HCT116 (cell line): Measurements from ENCODE around the gene MTFR1L. TPM values are rescaled to one million over a fixed set of nuclear protein-coding genes. Genes with fewer than 3 reads are reported as not detected.

ENCODE experiments used
- ATAC-seq: fragments of 200-7000 bp; cut with Tn5 transposase; 2 replicates; pipeline ENCODE4 v1.9.1; 2020; ENCODE audit warnings: mild to moderate bottlenecking, moderate library complexity
- BruUV-seq: library from RNA; stranded (reverse); fragments of 400-500 nt; replicated peaks from 2 replicates; lab custom pipeline; 2021; lab: Mats Ljungman, UMichigan
- CTCF ChIA-PET: fragments of 300-600 bp; sonication (Branson Sonifier 250); formaldehyde crosslinking; loops from one replicate; lab custom pipeline; 2021; ENCODE audit warnings: antibody characterized with exemption; lab: Charles Lee
- POLR2A ChIA-PET: fragments of 300-600, 350-600 bp; sonication (Branson Sonifier 250); formaldehyde crosslinking; loops from one replicate; lab custom pipeline; 2021; ENCODE audit warnings: antibody characterized with exemption; lab: Charles Lee
- RAD21 ChIA-PET, 2 experiments: fragments of 300-600 bp; sonication (Branson Sonifier 250); formaldehyde crosslinking; loops; one replicate each; lab custom pipeline; 2023; ENCODE audit warnings: low total read pairs in 2 of 2; ENCODE audit not compliant: uncharacterized antibody in 2 of 2, unreplicated experiment in 2 of 2, low non-redundant PET in 1 of 2; lab: Charles Lee
- DNase-seq: peaks from one replicate; pipeline ENCODE4 v3.0.0-alpha.2; 2010; ENCODE audit warnings: low read depth, low spot score
- H2AFZ ChIP-seq: fragments of 200-600 bp; shearing (Covaris generic), sonication (generic); 2 replicates; pipeline ENCODE4 v1.6.1; 2017; ENCODE audit warnings: low read depth, mixed run types, mixed read lengths, antibody characterized with exemption, low read length; ENCODE audit not compliant: poor library complexity, severe bottlenecking
- H3K27ac ChIP-seq: 2 replicates; pipeline ENCODE4 v1.5.1; 2012; ENCODE audit warnings: low read depth, low read length
- H3K27me3 ChIP-seq: fragments of 200-600 bp; sonication (generic); 2 replicates; pipeline ENCODE4 v1.6.1; 2016; ENCODE audit warnings: mixed run types, low read length, mixed read lengths; ENCODE audit not compliant: insufficient read depth
- H3K36me3 ChIP-seq, 2 experiments: fragments of 200-500 bp in 1 of 2; fragments of 200-600 bp in 1 of 2; sonication (Bioruptor generic) in 1 of 2; sonication (generic) in 1 of 2; 2 replicates each; pipeline versions ENCODE4 v1.5.1 to v1.6.1; 2014 to 2016; ENCODE audit warnings: low read length in 2 of 2, inconsistent platforms in 1 of 2, mixed read lengths in 1 of 2, mixed run types in 1 of 2; ENCODE audit not compliant: insufficient read depth in 2 of 2, control insufficient read depth in 1 of 2
- H3K4me1 ChIP-seq, 2 experiments: fragments of 200-600 bp in 1 of 2; sonication (generic) in 1 of 2; 2 replicates each; pipeline versions ENCODE4 v1.5.1 to v1.6.1; 2012 to 2017; ENCODE audit warnings: low read length in 2 of 2, inconsistent platforms in 1 of 2, mild to moderate bottlenecking in 1 of 2, mixed read lengths in 1 of 2, mixed run types in 1 of 2, moderate library complexity in 1 of 2; ENCODE audit not compliant: insufficient read depth in 2 of 2, control insufficient read depth in 1 of 2
- H3K4me2 ChIP-seq: fragments of 200-600 bp; sonication (generic); 2 replicates; pipeline ENCODE4 v1.6.1; 2017; ENCODE audit warnings: mixed run types, low read length, mixed read lengths
- H3K4me3 ChIP-seq, 2 experiments: fragments of 200-600 bp in 1 of 2; sonication (generic) in 1 of 2; replicated peaks in 1 of 2; 2 replicates each; pipeline ENCODE4 v1.5.1; 2011 to 2016; ENCODE audit warnings: low read length in 2 of 2, control low read depth in 1 of 2, low read depth in 1 of 2, mild to moderate bottlenecking in 1 of 2, mixed read lengths in 1 of 2, mixed run types in 1 of 2
- H3K79me2 ChIP-seq: fragments of 200-600 bp; sonication (generic); 2 replicates; pipeline ENCODE4 v1.6.1; 2017; ENCODE audit warnings: mild to moderate bottlenecking, mixed run types, low read length, moderate library complexity, mixed read lengths; ENCODE audit not compliant: insufficient read depth
- H3K9ac ChIP-seq: fragments of 200-600 bp; sonication (generic); 2 replicates; pipeline ENCODE4 v1.6.1; 2016; ENCODE audit warnings: low read length, mixed read lengths
- H3K9me2 ChIP-seq: fragments of 200-600 bp; sonication (generic), shearing (Covaris generic); 2 replicates; pipeline ENCODE4 v1.6.1; 2017; ENCODE audit warnings: mixed run types, mild to moderate bottlenecking, moderate library complexity; ENCODE audit not compliant: insufficient read depth
- H3K9me3 ChIP-seq, 2 experiments: fragments of 200-500 bp in 1 of 2; fragments of 200-600 bp in 1 of 2; sonication (Bioruptor generic) in 1 of 2; sonication (generic) in 1 of 2; 2 replicates each; pipeline ENCODE4 v1.6.1; 2014 to 2017; ENCODE audit warnings: low read length in 2 of 2, mixed read lengths in 2 of 2, inconsistent platforms in 1 of 2, low read depth in 1 of 2, mild to moderate bottlenecking in 1 of 2, mixed run types in 1 of 2, moderate library complexity in 1 of 2; ENCODE audit not compliant: control insufficient read depth in 1 of 2, insufficient read depth in 1 of 2
- H4K20me1 ChIP-seq: fragments of 200-600 bp; sonication (generic), shearing (Covaris generic); 2 replicates; pipeline ENCODE4 v1.6.1; 2017; ENCODE audit warnings: mixed run types, mild to moderate bottlenecking, moderate library complexity; ENCODE audit not compliant: insufficient read depth
- EZH2 ChIP-seq: fragments of 200-600 bp; sonication (generic); IDR thresholded peaks from 2 replicates; pipeline ENCODE4 v1.6.1; 2017; ENCODE audit warnings: antibody characterized with exemption, mixed run types
- EZH2phosphoT487 ChIP-seq: fragments of 200-600 bp; IDR thresholded peaks from 2 replicates; pipeline ENCODE4 v1.6.1; 2018; ENCODE audit warnings: antibody characterized with exemption, borderline replicate concordance
- FOSL1 ChIP-seq: IDR thresholded peaks from 2 replicates; pipeline ENCODE4 v1.6.1; 2012; ENCODE audit warnings: low read depth
- POLR2A ChIP-seq: IDR thresholded peaks from 2 replicates; pipeline ENCODE4 v1.7.0; 2011; ENCODE audit warnings: borderline replicate concordance; ENCODE audit not compliant: insufficient read depth, insufficient read length; ENCODE audit errors: extremely low read depth
- POLR2AphosphoS5 ChIP-seq: IDR thresholded peaks from 2 replicates; pipeline ENCODE4 v1.6.1; 2011; ENCODE audit warnings: mild to moderate bottlenecking, low read depth, low read length, moderate library complexity
- RAD21 ChIP-seq: IDR thresholded peaks from 2 replicates; pipeline ENCODE4 v1.6.1; 2012; ENCODE audit warnings: low read depth, mild to moderate bottlenecking
- REST ChIP-seq: IDR thresholded peaks from 2 replicates; pipeline ENCODE4 v1.6.1; 2012; ENCODE audit warnings: low read depth
- SIN3A ChIP-seq: IDR thresholded peaks from 2 replicates; pipeline ENCODE4 v1.6.1; 2012; ENCODE audit warnings: low read depth
- SP1 ChIP-seq: IDR thresholded peaks from 2 replicates; pipeline ENCODE4 v1.6.1; 2012; ENCODE audit warnings: low read depth
- SRF ChIP-seq: IDR thresholded peaks from 2 replicates; pipeline ENCODE4 v1.6.1; 2012; ENCODE audit warnings: low read depth
- TCF7L2 ChIP-seq: IDR thresholded peaks from 2 replicates; pipeline ENCODE4 v1.7.0; 2011; ENCODE audit warnings: borderline replicate concordance, inconsistent platforms; ENCODE audit not compliant: insufficient read depth, insufficient read length; ENCODE audit errors: extremely low read depth
- ZBTB33 ChIP-seq: IDR thresholded peaks from 2 replicates; pipeline ENCODE4 v1.6.1; 2011; ENCODE audit warnings: mild to moderate bottlenecking, low read length, moderate library complexity; ENCODE audit not compliant: insufficient replicate concordance; ENCODE audit errors: extremely low read depth
- ZNF274 ChIP-seq: fragments of 200-500 bp; sonication (Bioruptor generic); IDR thresholded peaks from 2 replicates; pipeline ENCODE4 v1.6.1; 2014; ENCODE audit warnings: mild to moderate bottlenecking, low read depth, low read length, inconsistent platforms
- intact Hi-C: fragments of 100-400 bp; cut with micrococcal nuclease; formaldehyde crosslinking; loops from 2 replicates; pipeline ENCODE4 v1.10.0; 2022
- total RNA-seq: library from RNA; stranded (reverse); gene quantifications from one replicate; pipeline ENCODE4 v1.2.1, GENCODE V29; 2021; ENCODE audit not compliant: unreplicated experiment
- TF ChIP-seq, protein P1 (sequence below): IDR thresholded peaks from 2 replicates; pipeline ENCODE4 v1.6.1; 2012
- TF ChIP-seq, protein P2 (sequence below): IDR thresholded peaks from 2 replicates; pipeline ENCODE4 v1.6.1; 2012

The MTFR1L gene
- total RNA-seq, 1 experiment from 2014 or later, result 35.8 TPM

DNA sequence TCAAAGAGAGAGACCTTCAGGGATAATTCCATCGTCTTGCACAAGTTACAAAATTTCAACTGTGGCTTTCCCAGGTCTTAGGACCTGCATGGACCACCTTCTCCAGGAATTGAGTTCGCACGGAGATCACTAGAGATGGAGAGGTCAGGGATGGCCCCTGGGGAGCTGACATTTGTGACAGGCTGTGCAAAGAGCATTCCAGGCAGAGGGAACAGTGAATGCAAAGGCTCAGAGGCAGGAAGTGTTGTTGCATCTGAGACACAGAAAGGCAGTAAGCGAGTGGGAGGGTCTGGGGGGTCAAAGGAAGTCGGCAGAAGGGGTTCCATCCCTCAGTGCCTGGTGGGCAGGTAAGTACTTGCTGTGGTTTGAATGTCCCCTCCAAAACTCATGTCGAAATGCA, 29.3 kb upstream of the MTFR1L start:
- CTCF ChIA-PET, result no interaction called here
- H3K4me2 ChIP-seq, result no peak overlapping the region
- RAD21 ChIA-PET, result no interaction called here
- no peaks in the 10 kb centered on the region for H3K9me3 ChIP-seq
- no peaks in the 10 kb centered on the region for H3K36me3 ChIP-seq
- ATAC-seq (no peak), DNase-seq (no peak)
- H3K9ac ChIP-seq, result no peak overlapping the region
- no peak overlapping the region for H3K4me3 ChIP-seq
- H2AFZ ChIP-seq, result no peak overlapping the region
- no peak overlapping the region for H3K27ac ChIP-seq
- no peaks in the 10 kb centered on the region for H3K9me2 ChIP-seq
- POLR2A ChIA-PET, result no interaction called here
- BruUV-seq, result no TSS peak
- intact Hi-C loops, result no loop called here
- no peaks in the 10 kb centered on the region for H3K79me2 ChIP-seq
- TF ChIP-seq EZH2phosphoT487 (no peak), ZNF274 (no peak), RAD21 (no peak), SP1 (no peak), TCF7L2 (no peak), SIN3A (no peak)
- TF ChIP-seq, protein P1, sequence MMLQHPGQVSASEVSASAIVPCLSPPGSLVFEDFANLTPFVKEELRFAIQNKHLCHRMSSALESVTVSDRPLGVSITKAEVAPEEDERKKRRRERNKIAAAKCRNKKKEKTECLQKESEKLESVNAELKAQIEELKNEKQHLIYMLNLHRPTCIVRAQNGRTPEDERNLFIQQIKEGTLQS, result no peak
- TF ChIP-seq, protein P2, sequence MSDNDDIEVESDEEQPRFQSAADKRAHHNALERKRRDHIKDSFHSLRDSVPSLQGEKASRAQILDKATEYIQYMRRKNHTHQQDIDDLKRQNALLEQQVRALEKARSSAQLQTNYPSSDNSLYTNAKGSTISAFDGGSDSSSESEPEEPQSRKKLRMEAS, result no peak
- H3K27me3 ChIP-seq, result no peaks in the 10 kb centered on the region
- no peaks in the 10 kb centered on the region for H4K20me1 ChIP-seq
- H3K4me1 ChIP-seq, result peaks cover 13 to 14% of the 10 kb centered on the region in 2 experiments

DNA sequence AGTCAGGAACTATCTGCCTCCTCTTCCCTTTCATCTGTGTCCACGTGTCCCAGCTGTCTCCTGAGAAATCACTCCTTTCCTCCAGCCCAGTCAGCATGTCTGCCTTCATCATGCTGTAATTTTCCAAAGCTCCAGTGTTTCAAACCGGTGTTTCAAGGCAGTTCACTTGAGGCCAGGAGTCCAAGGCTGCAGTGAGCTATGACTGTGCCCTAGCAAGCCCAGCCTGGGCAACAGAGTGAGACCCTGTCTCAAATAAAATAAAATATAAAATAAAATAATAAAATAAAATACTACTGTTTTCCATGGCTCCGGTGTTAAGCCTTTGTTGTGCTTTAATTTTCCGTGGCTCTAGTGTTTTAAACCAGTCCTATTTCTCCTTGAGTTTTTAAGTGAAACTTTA, 27.6 kb upstream of the MTFR1L start:
- no peak overlapping the region for H3K9ac ChIP-seq
- H3K36me3 ChIP-seq, result no peaks in the 10 kb centered on the region
- POLR2A ChIA-PET, result no interaction called here
- ATAC-seq (no peak), DNase-seq (no peak)
- RAD21 ChIA-PET, result no interaction called here
- no peaks in the 10 kb centered on the region for H3K79me2 ChIP-seq
- no peaks in the 10 kb centered on the region for H3K27me3 ChIP-seq
- H3K9me3 ChIP-seq, result no peaks in the 10 kb centered on the region
- H4K20me1 ChIP-seq, result no peaks in the 10 kb centered on the region
- peaks cover 7 to 10% of the 10 kb centered on the region in 2 experiments for H3K4me1 ChIP-seq
- intact Hi-C loops, result no loop called here
- no peak overlapping the region for H3K4me3 ChIP-seq
- BruUV-seq, result no TSS peak
- H3K27ac ChIP-seq, result no peak overlapping the region
- H3K9me2 ChIP-seq, result no peaks in the 10 kb centered on the region
- H3K4me2 ChIP-seq, result no peak overlapping the region
- no peak overlapping the region for H2AFZ ChIP-seq
- CTCF ChIA-PET, result no interaction called here
- TF ChIP-seq POLR2A (no peak), REST (no peak), EZH2phosphoT487 (no peak), FOSL1 (no peak), RAD21 (no peak), SRF (no peak), EZH2 (no peak), POLR2AphosphoS5 (no peak), ZBTB33 (no peak)
- TF ChIP-seq, protein P1, result no peak
